SIG-M5 treated with dmso at 0.1 percent for 504 hours (cell line): ENCODE results near the gene PIK3R1.
A peak's percentile ranks its signal among the peaks of the same experiment; 100 is the strongest.

Experiments used
- DNase-seq: peaks from one replicate; lab custom pipeline; 2025; ENCODE audit not compliant: unreplicated experiment; lab: John Stamatoyannopoulos, UW

Gene PIK3R1

DNA sequence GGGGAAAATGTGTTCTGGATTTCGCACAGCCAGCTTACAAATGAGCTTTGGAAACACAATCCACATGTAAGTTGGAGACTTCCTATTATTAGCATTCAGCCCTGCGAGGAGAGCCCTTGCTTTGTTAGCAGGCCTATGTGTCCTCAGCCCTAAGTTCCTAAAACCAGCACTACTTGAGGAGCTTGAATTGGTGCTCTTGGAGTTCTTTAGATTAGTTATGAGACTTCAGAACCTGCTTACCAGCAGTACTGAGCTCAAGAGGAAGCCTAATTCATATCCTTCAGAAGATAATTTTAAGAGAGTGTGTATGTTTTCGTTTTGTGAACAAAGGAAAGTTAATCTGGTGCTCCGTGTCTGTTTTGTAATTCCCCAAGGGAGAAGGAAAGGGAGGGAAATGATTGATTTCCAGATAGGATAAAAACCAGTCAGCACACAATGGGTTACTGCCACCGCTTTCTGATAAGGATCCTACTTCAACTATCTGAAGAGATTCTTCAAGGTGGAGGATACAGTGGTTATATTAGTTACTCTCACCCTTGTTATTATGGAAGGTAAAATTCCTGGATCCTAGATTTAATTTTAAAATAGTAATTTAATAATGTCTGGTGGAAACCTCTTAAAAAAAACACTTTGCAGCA, 35.2 kb downstream of the PIK3R1 start:
- DNase-seq, result no peak

DNA sequence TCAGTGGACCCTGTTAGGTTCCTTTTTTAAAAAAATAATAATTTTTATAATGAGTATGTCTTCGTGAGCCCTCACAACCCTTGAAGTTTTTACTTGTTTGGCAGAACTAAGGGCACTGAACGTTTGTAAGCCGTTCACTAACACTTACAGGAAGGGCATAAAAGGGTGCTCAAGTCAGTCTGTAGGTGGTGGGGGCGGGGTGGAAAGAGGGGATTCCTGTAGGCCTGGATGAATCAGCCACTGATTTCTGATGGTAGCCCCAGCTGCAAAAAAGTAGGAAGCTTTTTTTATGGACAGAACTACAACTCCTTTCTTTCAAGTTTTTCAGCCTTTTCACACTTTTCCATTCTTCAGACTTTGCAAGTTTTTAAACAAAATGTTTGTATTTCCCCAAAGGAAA, 35.8 kb downstream of the PIK3R1 start:
- DNase-seq, result no peak

DNA sequence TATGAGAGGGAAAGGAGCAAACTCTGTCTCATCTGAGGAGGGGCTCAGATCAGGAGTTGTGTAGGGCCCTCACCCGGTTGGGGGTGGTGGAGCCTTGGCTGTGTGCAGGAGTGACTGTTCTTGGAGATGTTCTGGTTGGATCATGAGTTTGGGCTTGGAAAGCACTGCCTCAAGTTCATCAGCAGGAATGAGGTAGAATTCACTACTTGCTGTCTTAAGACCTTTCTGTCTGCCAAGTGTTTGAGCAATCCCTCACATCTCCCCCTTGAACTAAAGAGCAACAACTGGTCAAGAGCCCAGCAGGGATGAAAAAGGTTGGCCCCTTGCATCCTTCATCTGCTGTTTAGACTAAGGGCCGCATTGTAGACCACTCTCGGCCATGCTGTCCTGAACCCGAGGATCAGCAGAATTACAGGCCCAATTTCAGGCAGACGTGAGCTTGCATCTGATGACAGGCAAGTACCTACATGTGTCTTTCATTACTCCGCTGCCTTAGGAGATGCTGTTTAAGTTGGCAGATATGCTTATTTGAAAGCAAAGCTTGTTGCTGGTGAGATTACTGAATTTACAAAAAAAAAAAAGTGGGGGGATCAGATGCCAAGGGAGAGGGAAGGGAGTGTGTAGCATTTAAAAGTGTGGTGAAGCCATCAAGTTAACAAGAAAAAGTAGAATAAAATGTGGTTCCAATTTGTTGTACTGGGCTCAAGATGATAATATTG, 36.4 kb downstream of the PIK3R1 start:
- DNase-seq, result no peak

DNA sequence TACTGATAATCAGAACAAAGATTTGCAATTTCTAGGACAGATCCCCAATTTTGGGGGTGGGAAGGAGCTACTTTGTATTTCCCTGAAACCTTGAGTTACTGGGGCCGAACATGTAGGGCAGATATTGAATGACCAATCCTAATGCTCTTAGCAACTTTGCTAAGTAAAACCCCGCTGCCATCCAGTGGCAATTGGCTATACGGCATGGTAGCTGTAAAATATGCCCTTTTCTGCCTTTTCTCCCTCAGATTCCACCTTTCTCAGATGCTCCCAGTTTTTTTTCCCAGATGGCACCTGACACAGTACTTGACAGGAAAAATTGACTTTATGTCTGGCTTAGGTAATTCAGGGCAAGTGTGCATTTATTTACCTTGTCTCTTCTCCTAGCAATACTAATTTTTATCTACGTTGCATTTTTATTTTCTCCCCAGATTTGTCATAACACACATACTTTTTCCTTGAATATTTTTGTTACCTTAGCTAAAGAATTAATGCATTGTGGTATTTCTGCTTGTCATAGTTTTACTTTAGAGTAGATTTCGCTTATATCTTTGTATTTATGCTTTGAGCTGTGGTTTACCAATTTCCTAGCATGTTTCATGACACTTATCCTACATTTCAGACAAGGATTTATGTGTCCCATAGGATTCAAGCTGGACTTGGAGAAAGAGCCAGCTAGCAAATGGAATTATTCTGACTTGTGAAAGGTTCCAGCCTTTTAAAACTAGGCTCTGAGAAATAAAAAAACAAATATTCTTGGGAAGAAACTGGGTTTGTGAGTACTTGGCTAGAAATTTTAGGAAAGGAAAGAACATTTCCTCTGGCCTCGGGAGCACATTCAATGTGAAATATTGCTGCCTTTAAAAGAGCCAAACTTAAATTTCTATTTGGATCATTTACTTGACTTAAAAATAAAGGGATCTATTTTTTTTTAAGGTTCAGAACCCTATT, 37.4 kb downstream of the PIK3R1 start:
- peak; percentile 51 for DNase-seq

DNA sequence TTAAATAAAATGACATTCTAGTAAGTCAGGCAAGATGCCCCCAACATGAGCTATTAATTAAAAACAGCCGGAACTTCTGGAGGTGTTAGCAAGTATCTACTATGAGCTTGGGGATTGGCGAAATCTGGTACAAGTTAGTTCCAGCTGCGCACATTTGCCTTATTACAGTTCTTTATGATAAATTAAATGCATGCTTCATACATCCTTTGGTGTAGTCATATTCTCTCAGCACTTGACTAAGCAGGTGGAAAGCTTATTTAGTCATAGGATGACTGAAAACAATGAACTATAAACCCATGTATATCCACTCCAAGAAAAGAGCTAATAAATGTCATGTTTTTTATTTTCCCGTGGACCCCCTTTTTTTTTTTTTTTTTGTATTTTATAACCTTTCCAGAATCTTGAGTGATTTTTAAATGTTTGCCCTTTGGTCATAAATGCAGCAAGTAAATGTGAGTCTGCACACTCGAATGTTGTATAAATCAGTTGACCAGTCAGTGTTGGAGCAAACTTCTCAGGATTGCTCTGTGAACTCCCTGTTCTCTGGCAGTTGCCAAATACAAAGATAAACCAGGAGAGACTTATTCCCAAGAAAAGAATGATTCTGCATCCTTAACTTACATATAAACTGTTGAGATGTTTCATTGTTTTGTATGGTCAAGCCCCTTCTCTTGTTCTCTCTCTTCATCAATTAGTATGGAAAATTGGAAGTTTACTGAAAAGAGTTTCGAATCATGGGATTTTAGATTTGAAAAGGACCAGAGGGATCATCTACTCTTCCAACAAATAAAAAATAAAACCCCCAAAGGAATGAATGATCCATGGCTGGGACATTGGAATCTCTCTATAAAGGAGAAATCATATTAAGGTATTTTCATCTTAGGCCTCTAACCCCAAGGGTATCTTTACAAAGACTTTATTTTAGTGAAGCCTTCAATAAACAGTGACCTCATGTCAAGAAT, 38.3 kb downstream of the PIK3R1 start:
- DNase-seq, result no peak

DNA sequence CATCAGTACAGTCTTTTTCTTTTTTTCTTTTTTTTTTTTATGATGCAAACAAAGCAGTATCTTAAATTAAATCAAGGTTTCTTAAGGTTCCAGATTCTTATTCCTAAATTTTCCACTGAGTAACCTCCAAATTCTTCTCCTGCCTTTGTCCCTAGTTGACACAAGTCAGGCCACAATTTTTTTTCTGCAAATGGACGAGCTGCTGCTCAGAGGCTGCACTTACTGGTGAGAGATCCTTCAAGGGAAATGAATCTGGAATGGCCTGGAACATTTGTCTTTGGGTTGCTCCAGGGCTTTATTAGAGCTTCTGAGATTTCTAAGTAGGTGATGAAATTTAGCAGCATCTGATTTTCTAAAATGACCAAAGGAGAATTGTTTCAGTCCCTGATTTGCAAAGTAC, 39.3 kb downstream of the PIK3R1 start:
- DNase-seq, result no peak

DNA sequence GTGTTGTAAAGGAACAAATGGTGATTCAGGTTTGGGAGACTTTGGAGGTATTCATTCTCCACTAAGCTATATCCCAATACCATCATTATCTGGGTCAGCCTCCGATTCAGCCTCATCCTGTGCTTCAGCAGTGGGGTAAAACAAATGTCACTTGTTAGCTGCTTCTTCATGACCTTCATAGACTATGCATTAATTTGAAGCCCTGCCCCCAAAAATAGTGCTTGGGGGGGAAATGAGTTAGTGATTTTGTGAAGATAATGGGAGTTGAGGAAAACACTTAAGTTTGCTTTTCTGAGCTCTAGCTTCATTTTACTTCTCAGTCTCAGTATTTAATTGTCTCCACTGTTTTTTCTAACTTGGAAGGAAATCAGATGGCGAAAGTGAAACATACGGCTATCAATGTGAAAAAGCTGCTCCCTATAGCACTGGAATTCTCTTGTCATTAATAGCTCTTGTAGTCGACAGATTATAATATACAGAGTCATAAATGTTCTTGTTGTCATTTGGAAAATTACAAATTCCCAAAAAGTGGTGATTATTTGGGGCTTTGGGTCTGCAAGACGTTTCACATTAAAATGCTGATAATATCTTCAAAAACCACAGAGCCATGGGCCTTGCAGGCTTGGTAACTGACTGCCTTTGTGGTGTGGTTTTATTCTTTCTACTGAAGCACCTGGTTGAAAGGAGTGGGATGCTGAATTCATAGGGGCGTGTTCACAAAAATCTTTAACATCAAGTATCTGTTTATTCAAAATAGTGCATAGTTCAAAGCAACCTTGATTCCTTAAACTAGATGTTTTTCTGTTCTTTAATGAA, 40.0 kb downstream of the PIK3R1 start:
- DNase-seq, result no peak

DNA sequence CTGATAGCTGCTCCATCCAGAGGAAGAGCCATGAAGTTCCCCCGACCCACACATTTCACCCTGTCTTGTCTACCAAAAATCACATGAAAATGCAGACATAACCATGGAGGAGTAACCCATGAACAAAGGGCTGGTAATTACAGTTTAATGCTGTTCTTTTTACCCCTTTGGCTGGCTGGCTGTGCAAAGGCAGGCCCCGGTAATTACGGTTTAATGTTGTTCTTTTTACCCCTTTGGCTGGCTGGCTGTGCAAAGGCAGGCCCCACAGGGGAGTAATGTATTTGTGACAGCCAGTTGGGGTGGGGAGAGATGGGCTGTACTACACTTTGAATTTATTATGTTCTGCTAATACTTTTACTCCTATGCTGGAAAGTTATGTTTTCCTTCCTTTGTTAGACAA, 41.7 kb downstream of the PIK3R1 start:
- DNase-seq, result no peak

DNA sequence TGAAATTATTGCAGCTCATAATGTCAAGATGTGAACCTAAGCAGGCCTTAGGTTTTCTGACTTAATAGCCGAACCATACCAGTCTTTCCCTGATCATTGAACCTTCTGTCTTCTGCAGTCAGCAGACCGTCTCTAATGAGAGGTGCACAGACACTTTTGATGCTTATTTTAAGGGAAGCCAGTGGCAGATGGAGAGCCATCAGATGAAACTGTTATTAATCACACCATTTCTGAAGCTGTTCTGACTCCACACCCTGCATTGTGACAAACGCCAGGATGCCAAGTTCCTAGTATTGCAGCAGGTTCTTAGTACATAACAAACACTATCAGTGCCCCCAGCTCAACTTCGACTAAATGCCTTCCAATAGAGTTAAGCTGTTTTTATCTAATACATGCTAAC, 43.0 kb downstream of the PIK3R1 start:
- no peak for DNase-seq

DNA sequence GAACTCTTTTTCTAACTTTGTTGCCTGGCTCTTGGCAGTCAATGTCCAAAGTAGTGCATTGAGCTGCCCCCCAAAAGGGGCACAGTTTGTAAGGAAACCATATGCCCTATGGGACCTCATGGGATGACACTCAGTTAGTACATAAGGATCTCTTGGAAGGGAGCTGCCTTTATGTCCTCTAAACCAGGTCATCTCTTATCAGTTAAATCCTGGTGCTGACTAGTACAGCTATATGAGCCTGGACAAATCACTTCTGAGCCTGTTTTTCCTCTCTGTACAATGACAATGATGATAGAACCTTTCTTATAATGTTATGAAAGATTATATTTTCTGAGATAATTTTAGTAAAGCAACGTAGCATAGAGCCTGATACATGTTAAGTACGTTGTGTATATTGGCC, 44.1 kb downstream of the PIK3R1 start:
- DNase-seq, result no peak

DNA sequence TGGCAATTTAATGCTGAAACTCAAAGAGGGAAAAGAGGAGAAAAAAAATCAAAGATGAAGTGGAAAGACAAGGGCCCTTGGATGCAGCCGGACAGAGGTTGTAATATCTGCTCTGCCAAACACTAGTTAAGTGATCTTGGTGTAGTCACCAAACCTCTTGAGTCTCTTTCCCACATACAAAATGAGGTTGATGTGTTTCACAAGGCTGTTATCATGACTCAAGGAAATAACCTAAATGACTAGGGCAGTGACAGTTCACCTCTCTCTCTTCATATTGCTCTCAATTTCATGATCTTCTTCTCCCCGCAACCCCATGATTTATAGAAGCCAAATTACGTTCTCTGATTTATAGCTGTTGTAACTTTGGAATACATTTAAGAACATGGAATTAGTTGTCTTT, 44.9 kb downstream of the PIK3R1 start:
- no peak for DNase-seq

DNA sequence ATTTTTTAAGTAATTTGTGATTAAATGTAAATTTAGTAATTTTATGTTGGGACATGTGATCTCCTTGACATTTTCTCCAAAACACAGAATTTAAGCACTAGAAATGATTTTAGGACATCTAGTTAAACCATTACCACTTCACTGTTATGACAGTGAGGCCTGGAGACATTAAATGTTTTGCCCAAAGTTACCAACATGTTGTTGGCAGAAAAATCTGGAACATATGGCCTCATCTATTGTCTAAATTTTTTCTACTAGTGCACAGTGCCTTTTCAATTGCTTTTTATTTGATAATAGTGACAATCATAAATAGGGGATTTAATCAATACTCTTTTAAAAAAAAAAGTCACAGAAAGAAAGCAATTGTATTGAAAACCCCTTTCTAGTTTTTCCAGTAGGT, 45.6 kb downstream of the PIK3R1 start:
- no peak for DNase-seq

DNA sequence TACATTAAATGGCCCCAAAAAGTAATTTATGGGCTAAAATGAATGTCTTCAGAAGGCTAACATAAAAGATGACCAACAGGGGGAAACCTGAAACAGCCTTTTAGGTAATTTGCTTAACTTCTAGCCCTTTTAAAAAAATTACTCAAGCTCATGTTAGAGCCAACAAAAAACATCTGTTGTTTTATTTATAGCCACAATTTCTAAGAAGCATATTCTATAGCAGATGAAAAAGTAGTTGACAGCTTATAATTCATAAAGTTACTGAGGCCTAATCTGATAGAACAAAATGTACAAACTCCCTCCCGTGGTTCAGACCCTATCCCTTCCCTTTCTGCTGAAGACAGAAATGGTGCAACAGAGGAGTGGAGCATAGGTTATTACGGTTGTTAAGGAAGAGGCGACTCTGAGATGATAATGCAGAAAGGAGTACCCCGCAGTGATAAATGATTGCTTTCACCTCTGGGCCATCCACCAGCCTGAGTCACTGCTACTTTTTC, 46.1 kb downstream of the PIK3R1 start:
- no peak for DNase-seq

DNA sequence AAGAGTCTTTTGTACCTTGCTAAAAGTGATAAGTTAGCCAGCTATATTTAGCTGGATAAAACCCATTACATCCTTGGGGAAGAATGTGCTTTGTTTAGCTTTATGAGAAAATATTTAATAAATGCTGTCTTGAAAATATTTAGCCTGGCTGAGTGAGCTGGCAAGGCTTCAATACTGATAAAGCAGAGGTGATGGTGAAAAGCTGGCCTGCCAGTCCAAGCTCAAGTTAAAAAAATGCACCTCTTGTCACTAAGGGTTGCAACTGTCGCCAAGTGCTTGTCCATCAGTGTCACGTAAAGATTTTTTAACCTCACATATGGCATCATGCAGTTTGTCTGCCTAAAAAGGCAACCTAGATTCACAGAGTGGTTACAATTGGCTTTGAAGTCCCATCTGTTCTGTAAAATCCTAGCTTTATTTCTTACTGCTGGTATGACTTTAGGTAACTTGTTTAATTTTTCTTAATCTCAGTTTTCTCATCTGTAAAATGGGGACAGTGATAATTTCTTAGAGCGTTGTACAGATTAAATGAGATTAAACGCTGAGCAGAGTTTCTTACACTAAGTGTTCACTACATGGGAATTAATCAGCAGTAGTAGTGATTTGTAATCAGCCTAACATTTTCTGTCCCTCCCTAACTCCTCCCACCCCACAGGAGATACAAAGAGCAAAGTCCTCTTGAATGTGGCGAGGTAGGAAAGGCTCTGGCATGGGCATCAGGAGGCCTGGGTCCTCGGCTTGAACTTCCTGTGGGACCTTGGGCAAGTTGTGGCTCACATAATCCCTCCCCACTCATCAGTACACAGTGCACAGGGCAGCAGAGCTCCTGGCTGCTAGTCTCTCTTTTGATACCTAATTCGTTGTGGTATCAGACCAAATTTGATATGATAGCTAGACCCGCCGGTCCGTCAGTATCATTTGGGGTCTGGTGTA, 48.7 kb downstream of the PIK3R1 start:
- no peak for DNase-seq

DNA sequence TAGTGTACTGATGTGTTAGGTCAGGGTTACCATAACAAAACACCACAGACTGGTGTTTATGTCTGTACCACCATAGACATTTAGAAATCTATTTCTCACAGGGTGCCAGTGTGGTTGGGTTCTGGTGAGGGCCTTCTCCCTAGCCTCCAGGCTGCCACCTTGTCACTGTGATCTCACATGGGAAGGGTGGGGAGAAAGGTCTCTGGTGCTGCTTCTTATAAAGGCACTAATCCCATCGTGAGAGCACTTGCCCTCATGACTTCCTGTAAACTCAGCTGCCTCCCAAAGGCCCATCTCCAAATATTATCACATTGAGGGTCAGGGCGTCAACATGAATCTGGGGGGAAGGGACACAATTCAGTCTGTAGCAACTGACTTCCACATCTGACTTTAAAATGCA, 49.8 kb downstream of the PIK3R1 start:
- no peak for DNase-seq

DNA sequence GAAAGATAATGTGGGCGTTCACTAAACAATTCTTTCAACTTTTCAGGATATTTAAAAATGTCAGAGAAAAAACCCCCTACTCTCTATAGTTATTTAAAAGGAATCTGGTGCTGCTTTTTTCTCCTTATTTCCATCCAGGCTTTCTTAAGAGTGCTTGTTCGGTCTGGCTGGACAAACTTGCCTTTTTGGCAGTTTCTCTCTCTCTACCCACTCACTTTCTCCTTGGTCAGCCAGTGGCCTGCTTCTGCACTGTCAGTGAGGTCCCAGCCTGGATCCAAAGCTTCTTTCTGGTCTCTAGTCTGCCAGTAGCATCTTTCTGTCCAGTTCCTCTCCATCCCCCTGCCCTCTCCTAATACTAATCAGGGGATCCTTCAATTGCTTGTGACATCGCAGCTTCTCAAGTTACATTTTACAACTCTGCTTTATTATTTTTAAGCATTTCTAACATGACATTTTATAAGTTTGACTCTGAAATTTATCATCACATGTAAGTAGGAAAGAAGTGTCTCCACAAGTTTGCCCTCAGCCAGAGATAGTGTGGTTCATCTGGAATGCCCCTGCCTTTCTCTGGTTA, 50.4 kb downstream of the PIK3R1 start:
- DNase-seq, result no peak

DNA sequence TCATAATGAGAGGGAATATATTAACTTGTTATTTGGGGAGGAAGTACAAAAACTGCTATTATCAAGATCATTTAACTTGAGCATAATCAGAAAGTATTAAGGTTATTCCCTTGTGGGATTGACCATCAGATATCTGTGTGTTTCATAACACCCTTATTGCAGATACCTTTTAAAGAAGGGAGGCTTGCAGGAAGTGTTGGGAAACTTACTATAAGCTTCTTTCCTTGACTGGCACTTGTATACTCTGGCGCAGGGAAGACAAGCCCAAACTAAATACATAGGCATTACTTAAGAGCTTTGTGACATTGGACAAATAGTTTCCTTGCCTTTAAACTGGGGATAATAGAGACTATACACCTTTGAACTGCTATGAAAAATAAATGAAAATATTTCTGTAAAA, 50.9 kb downstream of the PIK3R1 start:
- DNase-seq, result no peak

DNA sequence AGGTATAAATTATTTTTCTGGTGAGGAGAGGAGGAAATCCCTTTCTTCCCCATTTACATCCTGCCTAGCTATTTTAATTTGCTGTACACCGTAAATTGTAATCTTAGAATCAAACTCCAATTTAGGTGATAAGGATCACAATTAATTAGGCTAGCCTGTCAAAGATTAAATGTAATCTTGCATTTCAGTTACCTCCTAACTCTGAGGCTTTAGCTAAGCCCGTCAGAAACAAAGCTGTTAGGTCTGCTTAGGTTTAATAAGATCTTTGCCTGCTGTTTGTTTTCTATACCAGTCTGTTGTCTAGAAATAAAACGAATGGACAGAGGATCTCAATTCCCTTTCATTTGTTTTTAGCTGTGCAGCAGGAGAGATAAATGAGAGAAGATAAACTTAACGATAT, 51.5 kb downstream of the PIK3R1 start:
- DNase-seq, result no peak
